GM13977 (cell line): ENCODE data around the gene IL12RB2.
A peak's percentile ranks its signal among the peaks of the same experiment; 100 is the strongest.

Experiments used
- DNase-seq: peaks from one replicate; pipeline ENCODE4 v3.0.0; 2012; ENCODE audit warnings: low spot score
- CTCF ChIP-seq: IDR thresholded peaks from 2 replicates; pipeline ENCODE4 v1.5.1; 2012; ENCODE audit warnings: mild to moderate bottlenecking, control low read depth; ENCODE audit not compliant: insufficient read depth; ENCODE audit errors: extremely low read depth, missing control alignments
- in situ Hi-C: fragments of 300-500 bp; cut with MboI; formaldehyde crosslinking; loops from one replicate; pipeline ENCODE4 v1.12.0; 2022; ENCODE audit warnings: low sequenced_read_pairs, low pct_unique_long_range_greater_than_20kb, mixed read lengths, inconsistent platforms; ENCODE audit not compliant: unreplicated experiment

IL12RB2 gene

GRCh38 chr1:67339623-67340343 lies 32.1 kb downstream of the IL12RB2 start:
- in situ Hi-C loops, result loop anchor here (10.0 kb wide), 1 partner anchor 165 kb away; no protein-coding TSS in a partner anchor
- no peak for DNase-seq
- TF ChIP-seq CTCF, result no peak

GRCh38 chr1:67342076-67342890 lies 34.6 kb downstream of the IL12RB2 start:
- DNase-seq, result no peak
- TF ChIP-seq CTCF, result no peak
- in situ Hi-C loops, result loop anchor here (10.0 kb wide), 1 partner anchor 163 kb away; no protein-coding TSS in a partner anchor

GRCh38 chr1:67345556-67345955 lies 37.9 kb downstream of the IL12RB2 start:
- DNase-seq, result no peak
- in situ Hi-C loops, result loop anchor here (10.0 kb wide), 1 partner anchor 159 kb away; no protein-coding TSS in a partner anchor
- no peak for TF ChIP-seq CTCF

GRCh38 chr1:67346982-67347381 lies 39.3 kb downstream of the IL12RB2 start:
- no peak for DNase-seq
- in situ Hi-C loops, result loop anchor here (10.0 kb wide), 1 partner anchor 158 kb away; no protein-coding TSS in a partner anchor
- TF ChIP-seq CTCF, result no peak

GRCh38 chr1:67347688-67348472 lies 40.2 kb downstream of the IL12RB2 start:
- peak; percentile 61 for TF ChIP-seq CTCF
- DNase-seq, result no peak
- in situ Hi-C loops, result loop anchor here (10.0 kb wide), 1 partner anchor 157 kb away; no protein-coding TSS in a partner anchor

GRCh38 chr1:67348586-67349252 lies 41.0 kb downstream of the IL12RB2 start:
- TF ChIP-seq CTCF, result no peak
- in situ Hi-C loops, result loop anchor here (10.0 kb wide), 1 partner anchor 156 kb away; no protein-coding TSS in a partner anchor
- no peak for DNase-seq
